GM21717 (cell line): ENCODE measurements around the gene SOD2.
"Not testable (repeated sequence)": the region's sequence is repeated elsewhere in the genome, so short reads cannot be mapped to it uniquely, and the experiment has no call there.

ENCODE experiments used
- ATAC-seq: cut with Tn5 transposase; IDR thresholded peaks from one replicate; pipeline ENCODE4 v1.9.1; 2021; ENCODE audit warnings: mild to moderate bottlenecking, moderate library complexity; ENCODE audit not compliant: unreplicated experiment

Gene SOD2

DNA sequence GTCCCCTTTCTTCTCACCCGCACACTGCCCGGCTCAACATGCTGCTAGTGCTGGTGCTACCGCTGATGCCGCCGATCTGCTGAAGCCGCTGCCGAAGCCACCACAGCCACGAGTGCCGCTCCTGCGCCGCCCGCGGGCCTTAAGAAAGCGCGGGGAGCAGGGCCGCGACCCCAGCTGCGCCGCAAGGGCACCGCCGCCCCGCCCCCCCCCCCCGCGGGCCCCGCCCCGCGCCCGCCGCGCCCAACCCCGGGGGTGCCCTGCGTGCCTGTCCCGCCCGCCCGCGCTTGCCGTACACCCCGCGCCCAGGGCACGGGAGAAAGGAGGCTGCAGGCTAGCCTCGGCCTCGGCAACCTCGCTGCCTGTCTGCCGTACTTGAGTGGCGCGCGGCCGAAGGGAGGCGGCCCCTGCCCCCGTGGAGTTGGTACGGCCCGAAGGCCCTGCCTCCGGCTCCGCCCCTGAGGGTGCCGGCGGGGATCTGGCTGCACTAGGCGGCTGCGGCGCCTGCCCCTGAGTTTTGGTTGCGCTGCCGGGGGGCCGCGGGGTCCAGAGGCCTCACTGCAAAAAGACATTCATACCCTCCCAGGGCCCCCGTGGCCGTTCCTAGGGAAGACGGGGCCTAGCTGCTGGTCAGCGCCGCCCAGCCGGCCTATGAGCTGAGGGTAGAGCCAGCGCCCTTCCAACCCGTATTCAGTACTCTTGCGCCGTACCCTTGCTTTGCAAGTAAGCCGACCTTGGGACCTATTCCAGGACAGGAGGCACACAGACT, at the start of gene SOD2:
SOD2 (minus strand) TSS at position 114 of the 766 bp plus-strand sequence; CDS start at position 40, 74 bp downstream.
- ATAC-seq, result peak; percentile 75

DNA sequence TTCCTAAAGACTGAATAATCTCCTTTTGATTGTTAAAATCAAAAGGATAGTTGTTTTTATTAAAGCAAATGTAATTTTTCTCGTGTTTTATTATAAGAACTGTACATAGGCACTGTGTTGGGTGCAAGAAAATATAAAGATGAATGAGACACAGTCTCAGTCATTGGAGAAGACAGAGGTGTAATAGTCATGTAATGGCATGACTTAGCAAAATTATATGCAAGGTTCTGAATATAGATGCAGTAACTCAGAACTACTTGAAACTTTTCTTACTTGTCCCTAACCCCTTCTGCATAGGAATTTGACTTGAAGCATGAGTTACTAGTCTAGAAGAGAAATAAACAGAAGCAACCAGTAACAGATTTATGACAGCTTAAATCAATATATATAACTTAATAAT, 49.1 kb upstream of the SOD2 start:
- no peak for ATAC-seq

DNA sequence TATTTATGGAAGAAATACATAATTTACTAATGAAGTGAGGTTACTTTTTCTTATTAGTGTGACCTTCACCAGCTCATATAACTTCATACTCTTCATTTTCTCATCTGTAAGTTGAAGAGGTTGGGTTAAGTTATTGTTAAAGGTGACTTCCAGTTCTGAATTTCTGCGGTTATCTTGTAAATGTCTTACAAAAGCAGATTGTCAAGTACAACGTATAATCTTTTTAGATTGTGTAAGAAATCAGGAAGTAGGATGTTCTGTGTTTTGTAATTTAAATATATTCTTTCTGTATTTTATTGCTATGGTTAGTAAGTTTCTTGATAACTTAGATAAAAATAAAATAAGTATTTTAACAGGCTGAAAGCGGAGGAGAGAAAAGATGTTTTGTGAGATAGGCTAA, 46.3 kb upstream of the SOD2 start:
- ATAC-seq, result no peak

DNA sequence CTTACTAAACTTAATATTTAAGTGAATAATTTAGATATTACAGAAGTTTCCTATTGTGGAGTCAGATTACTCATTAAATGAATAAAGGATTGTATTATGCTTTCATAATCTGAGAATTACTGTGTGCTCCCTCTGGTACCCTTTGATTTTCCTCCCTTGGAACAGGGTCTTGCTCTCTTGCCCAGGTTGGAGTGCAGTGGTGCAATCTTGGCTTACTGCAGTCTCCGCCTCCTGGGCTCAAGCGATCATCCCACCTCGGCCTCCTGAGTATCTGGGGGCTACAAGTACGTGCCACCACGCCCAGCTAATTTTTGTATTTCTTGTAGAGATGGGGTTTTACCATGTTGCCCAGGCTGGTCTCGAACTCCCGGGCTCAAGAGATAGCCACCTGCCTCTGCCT, 43.9 kb upstream of the SOD2 start:
- ATAC-seq, result no peak

DNA sequence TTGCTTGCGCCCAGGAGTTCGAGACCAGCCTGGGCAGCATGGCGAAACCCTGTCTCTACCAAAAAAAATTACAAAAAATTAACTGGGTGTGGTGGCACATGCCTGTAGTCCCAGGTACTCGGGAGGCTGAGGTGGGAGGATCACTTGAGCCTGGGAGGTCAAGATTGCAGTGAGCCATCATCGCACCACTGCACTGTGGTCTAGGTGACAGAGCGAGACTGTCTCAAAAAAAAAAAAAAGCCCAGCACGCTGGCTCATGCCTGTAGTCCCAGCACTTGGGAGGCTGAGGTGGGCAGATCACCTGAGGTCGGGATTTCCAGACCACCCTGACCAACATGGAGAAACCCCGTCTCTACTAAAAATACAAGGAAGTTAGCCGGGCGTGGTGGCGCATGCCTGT, 40.4 kb upstream of the SOD2 start:
- not testable (repeated sequence) for ATAC-seq

DNA sequence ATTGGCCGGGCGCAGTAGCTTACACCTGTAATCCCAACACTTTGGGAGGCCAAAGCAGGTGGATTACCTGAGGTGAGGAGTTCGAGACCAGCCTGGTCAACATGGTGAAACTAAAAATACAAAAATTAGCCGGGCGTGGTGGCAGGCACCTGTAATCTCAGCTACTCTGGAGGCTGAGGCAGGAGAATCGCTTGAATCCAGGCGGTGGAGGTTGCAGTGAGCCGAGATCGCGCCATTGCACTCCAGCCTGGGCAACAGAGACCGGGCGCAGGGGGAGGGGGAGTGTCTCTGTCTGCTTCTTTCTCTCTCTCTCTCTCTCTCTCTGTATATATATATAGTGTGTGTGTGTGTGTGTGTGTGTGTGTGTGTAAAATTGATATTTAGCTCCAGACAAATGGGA, 39.5 kb upstream of the SOD2 start:
- not testable (repeated sequence) for ATAC-seq

DNA sequence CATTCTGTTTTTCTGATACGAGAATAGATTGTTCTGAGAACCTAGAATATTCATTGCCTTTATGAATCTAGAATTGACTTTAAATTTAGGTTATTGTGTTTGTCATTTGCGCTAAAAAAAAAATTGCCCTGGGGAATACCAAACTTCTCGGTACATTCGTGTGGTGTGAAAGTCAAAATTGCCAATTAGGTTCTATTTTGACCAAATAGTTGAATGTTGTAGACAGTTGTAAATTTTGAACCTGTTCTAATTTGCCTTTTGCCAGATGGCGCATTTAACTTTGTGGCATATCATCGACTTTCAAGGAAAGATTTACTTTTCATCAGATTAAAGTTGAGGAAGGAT, 37.3 kb upstream of the SOD2 start:
- no peak for ATAC-seq

DNA sequence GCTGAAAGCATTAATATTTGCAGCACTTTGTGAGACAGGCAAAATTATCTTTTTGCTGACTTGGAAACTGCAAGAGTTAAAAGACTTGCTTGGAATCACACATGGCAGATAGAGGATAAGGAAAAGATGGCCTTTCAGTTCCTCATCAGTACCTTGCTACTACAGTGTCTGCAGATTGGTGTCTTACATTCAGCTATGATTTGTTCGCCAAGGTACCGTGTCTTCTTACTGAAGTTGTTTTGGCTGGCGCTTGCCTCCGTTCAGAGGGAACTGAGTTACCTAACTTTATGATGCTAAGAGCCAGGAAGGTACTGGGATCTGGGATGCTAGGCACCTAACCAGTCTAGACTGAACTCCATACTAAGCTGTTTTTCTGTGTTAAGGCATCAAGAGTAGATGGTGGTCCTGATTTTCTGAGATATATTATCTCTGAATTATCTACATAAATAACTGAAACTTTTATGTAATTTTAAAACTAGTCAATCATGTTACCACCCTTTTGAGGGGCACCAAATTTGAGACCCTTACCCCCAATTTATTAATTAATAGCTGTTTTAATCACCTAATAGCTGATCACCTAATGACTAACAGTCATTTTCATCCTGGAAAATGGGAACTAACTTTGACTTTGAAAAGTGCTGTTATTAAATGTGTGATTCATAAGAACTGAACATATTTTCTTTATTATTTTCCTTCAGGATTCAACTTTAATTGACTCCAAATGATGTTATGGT, 36.7 kb upstream of the SOD2 start:
- ATAC-seq, result no peak

DNA sequence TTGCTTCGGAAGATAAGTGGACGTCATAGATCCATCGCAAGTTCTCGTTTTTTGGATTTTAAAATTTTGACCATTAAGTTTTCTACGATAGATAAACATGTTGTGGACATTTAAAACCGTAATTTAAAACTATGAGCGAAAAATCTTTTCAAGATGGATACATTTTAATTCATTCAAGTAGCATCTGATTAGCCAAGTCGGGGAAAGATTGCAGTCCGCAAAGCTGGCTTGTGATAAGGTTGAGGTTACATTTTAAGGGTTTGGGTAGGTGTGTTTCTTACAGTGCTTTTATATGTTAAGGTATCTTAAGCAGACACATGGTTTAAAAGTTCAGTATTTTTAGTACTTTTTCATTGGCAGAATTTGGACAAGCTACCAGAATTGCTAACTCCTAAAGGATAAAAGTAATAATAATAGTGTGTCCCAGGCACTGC, 35.5 kb upstream of the SOD2 start:
- ATAC-seq, result no peak

DNA sequence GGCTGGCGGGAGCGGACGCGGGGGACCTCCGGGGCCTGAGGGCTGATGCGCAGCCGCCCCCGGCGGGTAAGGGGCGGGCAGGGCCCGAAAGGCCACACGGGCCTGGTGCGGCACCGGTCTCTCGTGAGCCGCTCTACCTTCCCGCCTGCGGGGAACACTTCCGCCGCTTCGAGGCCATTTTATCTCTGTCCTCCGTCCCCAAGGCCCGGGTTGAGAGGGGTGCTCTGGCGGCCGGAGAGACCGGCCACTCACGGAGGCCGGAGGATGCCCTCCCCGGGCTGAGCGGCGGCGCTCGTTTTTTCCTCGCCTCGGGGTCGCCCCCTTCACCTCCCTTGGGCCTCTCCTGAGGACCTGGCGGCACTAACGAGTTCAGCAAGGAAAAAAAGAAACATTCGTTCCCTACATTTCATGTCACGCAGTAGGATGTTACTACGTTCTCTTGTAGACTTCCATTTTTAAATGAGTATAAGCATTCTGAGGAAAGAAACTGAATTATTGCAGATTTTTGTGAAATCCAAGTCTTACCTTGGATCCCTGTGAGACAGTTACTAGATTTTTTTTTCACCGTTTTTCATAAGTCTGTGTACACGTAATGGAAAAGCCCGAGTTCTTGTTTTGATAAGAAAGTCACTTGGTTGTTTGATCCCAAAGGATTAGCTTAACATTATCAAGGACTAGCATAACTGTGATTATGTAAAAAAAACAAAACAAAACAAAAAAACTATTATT, 34.8 kb upstream of the SOD2 start:
- ATAC-seq, result peak; percentile 32

DNA sequence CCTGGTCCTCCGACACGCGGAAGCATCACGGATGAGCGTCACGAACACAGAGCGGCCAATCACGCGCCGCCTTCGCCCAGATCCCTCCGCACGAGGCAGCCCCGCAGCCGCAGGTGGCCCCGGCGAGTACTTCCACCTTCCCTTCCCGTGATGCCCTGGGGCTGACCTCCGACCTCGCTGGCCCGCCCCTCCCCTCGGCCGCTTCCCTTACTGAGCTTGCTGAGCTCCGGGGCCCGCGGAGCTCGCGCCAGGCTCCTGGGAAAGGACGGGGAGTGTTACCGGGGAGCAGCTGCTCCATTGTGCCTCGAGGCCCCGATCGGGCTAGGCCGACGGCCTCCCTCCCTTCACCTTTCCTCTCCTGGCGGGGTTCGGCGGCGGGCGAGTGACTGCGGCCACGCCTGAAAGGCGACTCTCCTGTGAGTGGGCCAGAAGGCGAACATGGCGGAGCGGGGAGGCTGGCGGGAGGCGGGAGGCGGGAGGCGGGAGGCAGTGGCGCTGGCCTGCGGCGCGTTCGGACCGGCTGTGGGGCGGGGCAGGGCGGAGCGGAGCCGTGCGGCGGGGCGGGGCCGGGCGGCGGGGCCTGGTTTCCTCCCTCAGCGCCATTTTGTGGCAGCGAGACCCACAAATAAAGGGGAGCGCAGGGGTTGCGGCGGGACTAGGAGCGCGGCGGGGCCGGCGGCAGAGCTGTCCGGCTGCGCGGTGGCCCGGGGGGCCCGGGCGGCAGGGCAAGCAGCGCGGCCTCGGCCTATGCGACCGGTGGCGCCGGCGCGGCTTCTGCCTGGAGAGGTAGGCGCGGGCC, 34.1 kb upstream of the SOD2 start, which contains the start of gene WTAP:
WTAP (plus strand) TSS at position 589 of the 799 bp plus-strand sequence. CDS start 8,760 bp downstream, outside the sequence.
- peak; percentile 80 for ATAC-seq

DNA sequence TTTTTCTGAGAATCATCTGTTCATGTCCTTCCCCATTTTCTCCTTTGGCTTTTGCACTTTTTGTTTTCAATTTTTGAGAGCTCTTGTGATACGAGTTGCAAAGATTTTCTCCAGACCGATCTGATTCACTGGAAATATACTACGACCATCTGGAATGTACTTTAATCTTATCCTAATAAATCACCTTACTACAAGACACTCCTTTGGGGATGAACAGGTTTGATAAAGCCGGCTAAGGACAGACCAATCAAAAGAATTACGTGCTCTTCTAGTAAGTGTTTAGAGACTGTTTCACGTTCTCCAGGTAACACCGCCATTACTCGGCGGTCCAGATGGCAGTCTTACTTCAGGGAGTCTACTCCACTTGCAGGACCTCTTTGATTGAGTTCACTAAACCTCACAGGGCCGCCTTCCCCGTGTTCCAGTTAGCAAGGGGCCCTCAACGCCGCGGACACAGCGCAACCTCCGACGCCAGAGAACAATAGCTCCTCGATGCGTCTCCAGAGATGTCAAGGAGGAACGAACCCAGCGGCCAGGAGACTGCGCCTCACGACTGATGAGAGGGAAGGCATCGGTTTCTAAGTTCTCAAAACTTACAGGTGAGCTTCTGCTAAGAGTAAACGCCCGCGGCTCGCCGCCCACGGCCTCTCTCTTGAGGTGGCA, 33.3 kb upstream of the SOD2 start:
- ATAC-seq, result peak; percentile 21

DNA sequence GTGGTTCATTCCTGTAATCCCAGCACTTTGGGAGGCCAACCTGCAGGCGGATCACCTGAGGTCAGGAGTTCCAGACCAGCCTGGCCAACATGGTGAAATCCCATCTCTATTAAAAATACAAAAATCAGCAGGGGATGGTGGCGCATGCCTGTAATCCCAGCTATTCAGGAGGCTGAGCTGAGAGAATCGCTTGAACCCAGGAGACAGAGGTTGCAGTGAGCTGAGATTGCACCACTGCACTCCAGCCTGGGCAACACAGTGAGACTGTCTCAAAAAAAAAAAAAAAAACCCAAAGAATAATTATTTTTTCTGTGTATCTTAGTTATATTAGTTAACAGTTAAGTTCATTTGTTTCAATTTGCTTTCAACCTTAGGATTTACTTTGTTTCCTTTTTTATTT, 32.2 kb upstream of the SOD2 start:
- ATAC-seq, result not testable (repeated sequence)

DNA sequence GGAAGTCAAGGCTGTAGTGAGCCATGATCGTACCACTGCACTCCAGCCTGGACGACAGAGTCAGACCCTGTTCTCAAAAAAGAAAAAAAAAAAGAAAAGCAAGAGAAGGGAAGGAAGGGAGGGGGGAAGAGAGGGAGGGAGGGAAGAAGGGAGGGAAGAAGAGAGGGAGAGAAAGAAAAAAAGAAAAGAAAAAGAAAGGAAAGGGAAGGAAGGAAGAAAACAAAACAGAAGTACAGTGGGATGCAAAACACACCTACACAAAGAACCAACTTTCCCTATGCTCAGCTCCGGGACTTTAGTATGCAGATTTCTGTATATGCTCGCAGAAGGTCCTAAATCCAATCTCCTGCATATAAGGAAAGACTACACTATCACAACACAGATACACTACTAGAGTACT, 31.7 kb upstream of the SOD2 start:
- ATAC-seq, result no peak

DNA sequence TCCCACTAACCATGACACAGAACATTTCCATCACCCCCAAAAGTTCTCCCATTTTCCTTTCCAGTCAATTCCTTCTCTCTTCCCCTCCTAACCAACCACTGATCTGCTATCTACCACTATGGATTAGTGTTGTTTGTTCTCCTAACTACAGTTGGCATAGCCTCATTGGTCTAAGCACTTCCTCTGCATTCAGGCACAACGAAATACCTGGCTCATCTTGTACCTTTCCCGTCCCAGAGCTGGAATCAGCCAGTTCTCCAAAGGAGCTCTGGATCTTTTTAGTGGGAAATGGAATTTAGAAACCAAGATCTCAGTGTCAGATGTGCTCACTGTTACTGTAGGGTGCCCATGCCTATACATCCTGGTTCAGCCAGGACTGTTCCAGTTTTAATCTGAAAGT, 30.2 kb upstream of the SOD2 start:
- ATAC-seq, result no peak

DNA sequence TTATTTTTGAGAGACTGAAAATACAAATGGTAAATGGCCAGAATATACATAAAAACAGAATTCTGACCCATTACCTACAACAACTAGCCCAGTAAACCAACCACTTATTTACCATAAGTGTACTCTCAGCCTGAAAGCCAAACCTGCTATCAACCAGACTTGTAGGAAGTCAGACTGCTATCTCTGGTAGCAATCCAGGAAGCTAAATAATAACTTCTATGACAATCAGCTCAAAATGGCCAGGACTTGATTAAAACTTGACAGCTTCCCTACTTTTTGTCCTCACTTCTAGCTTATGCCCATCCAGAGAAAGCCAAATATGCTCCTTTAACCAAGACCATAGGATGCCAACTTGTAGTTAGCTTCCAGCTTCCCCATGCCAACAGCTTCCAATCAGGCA, 29.6 kb upstream of the SOD2 start:
- ATAC-seq, result no peak

DNA sequence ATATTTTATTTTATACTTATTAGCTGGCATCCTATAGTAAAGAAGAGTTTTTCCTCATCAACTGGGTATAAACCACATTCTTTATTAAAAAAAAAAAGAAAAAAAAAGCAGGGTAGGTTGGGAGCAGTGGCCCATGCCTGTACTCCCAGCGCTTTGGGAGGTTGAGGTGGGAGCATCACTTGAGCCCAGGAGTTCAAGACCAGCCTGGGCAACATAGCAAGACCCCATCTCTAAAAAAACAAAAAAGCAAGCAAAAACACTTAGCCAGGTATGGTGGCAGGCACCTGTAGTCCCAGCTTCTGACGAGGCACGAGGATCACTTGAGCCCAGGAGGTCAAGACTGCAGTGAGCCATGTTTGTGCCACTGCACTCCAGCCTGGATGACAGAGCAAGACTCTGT, 28.9 kb upstream of the SOD2 start:
- not testable (repeated sequence) for ATAC-seq

DNA sequence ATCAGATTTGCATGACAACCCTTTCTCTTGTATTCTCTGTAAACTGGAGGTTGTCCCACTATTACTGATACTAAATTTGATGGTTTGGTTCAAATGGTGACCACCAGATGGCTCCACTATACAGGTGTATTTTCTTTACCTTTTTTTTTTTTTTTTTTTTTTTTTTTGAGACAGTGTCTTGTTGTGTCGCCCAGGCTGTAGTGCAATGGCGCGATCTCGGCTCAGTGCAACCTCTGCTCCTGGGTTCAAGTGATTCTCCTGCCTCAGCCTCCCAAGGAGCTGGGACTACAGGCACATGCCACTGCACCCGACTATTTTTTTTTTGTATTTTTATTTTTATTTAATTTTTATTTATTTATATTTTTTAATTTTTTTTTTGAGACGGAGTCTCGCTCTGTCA, 27.7 kb upstream of the SOD2 start:
- ATAC-seq, result no peak

DNA sequence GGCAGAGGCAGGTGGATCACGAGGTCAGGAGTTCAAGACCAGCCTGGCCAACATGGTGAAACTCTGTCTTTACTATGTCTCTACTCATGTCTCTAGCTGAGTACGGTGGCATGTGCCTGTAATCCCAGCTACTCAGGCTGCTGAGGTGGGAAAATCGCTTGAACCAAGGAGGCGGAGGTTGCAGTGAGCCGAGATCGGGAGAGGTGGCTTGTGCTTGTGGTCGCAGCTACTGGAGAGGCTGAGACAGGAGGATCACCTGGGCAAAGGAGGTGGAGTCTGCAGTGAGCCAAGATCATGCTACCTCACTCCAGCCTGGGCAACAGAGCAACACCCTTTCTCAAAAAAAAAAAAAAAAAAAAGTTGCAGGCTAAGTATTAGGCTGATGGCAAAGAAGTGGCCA, 26.2 kb upstream of the SOD2 start:
- no peak for ATAC-seq

DNA sequence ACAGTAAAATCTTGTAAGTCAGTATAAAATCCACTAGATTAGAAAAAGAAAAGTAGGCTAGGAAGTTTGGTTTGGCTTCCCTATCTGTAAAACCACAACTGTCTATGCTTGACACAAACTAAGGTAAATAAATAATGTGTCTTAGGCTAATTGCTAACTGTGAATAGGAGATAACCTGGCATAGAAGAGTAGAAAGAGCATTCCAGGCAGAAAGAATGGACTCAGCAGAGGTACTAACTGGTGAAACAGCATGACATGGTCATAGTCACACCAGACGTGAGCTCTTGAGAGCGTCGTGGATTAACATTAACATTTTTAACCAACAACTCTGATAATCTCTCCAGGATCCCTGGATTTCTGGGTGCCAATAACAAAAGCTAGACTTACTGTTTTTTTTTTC, 25.6 kb upstream of the SOD2 start:
- ATAC-seq, result no peak
